Measurements from ENCODE around the gene HCRTR1. TPM values are rescaled to one million over a fixed set of nuclear protein-coding genes. Genes with fewer than 3 reads are reported as not detected.
A peak's percentile ranks its signal among the peaks of the same experiment; 100 is the strongest.

Gene HCRTR1
- total RNA-seq, 1 experiment from 2014 or later: not detected

DNA sequence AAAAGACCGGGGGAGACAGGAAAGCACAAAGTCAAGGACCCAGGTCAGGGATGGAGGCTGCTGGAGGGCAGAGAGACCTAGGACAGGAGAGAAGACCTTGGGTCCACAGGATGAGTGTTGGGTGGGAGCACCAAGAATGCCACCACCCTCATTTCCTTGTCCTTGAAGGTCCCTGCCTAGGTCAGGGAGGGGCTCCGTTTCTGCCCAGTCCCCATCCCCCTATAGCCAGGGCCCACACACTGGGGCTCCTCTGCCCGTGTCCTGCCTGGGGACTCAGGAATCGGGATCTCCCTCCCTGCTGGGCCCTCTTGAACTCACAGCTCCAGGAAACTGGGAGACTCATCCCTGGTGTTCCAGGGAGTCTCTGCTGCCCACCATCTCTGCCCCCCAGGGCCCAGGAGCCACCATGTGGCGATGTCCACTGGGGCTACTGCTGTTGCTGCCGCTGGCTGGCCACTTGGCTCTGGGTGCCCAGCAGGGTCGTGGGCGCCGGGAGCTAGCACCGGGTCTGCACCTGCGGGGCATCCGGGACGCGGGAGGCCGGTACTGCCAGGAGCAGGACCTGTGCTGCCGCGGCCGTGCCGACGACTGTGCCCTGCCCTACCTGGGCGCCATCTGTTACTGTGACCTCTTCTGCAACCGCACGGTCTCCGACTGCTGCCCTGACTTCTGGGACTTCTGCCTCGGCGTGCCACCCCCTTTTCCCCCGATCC, 40.6 kb upstream of the HCRTR1 start:
- Histone ChIP-seq H3K79me2 (ENCODE audit: low read depth) (peaks cover 68% of the 10 kb centered on the region), H3K9me2 (ENCODE audit: insufficient read depth) (no peaks in the 10 kb centered on the region), H3K36me3 (ENCODE audit: low read depth) (peaks cover 36% of the 10 kb centered on the region), H3K27me3 (ENCODE audit: insufficient read depth, low read depth) (no peaks in the 10 kb centered on the region), H3F3A (ENCODE audit: insufficient read depth, low read depth) (peaks cover 81% of the 10 kb centered on the region), H4K20me1 (ENCODE audit: insufficient read depth) (peaks cover 18% of the 10 kb centered on the region), H2AFZ (no peak overlapping the region), H3K9me3 (ENCODE audit: insufficient read depth, low read depth) (no peaks in the 10 kb centered on the region), H3K4me3 (peak overlapping the region; percentile 70), H3K4me2 (peak overlapping the region; percentile 90), H3K4me1 (replicated peaks; ENCODE audit: insufficient read depth) (peaks cover 72% of the 10 kb centered on the region), H3K27ac (peak overlapping the region; percentile 91)
- no TSS peak for BruUV-seq (replicated peaks)
- POLR2A ChIA-PET (ENCODE audit: unreplicated experiment): no interaction called here
- CTCF ChIA-PET: no interaction called here
- DNase-seq: no peak
- TF ChIP-seq, protein P1, sequence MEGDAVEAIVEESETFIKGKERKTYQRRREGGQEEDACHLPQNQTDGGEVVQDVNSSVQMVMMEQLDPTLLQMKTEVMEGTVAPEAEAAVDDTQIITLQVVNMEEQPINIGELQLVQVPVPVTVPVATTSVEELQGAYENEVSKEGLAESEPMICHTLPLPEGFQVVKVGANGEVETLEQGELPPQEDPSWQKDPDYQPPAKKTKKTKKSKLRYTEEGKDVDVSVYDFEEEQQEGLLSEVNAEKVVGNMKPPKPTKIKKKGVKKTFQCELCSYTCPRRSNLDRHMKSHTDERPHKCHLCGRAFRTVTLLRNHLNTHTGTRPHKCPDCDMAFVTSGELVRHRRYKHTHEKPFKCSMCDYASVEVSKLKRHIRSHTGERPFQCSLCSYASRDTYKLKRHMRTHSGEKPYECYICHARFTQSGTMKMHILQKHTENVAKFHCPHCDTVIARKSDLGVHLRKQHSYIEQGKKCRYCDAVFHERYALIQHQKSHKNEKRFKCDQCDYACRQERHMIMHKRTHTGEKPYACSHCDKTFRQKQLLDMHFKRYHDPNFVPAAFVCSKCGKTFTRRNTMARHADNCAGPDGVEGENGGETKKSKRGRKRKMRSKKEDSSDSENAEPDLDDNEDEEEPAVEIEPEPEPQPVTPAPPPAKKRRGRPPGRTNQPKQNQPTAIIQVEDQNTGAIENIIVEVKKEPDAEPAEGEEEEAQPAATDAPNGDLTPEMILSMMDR (conservative IDR thresholded peaks at IDR 0.05): no peak
- TF ChIP-seq EZH2 (IDR thresholded peaks at IDR 0.05; ENCODE audit: low read depth): no peak
- intact Hi-C loops (cut with micrococcal nuclease; ENCODE audit: unreplicated experiment): loop anchor here (1.0 to 10.0 kb wide), 3 partner anchors 7 to 358 kb away; partner anchors contain the start of gene PTP4A2

DNA sequence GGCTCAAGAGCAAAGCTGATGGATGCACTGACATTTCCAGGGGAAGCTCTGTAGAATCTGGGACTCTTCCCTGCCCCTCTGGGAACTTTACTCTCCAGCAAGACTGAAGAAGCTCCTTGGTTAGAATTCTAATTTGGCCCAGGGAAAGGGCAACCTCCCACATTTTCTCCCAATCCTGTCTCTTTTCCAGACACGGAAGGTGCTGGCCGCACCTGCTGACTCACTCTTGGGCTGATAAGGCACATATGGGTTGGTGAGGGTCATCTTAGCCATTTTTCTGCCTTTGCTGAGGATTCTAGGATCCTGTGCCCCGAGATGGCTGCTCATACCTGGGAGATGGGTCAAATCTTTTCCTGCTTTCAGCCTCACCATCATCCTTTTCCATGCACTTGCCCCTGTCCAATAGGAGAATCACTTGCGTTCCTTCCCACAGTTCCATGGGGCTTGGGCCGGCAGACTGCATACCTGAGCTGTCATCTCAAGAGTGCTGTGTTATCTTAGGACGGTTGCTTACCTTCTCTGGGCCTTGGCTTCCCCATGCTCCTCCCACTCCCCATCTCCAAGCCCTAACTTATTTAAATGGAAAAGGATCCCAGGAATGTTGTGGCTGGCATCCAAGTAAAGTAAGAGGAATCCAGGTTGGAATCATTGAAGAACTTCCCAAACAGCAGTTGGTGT, 39.8 kb upstream of the HCRTR1 start:
- intact Hi-C loops (cut with micrococcal nuclease; ENCODE audit: unreplicated experiment): loop anchor here (5.0 to 10.0 kb wide), 2 partner anchors 70 to 357 kb away; partner anchors contain the start of gene PTP4A2
- no peaks in the 10 kb centered on the region for H3K27me3 ChIP-seq (ENCODE audit: insufficient read depth, low read depth)
- H3K27ac ChIP-seq: peak overlapping the region; percentile 91
- no peaks in the 10 kb centered on the region for H3K9me3 ChIP-seq (ENCODE audit: insufficient read depth, low read depth)
- TF ChIP-seq EZH2 (IDR thresholded peaks at IDR 0.05; ENCODE audit: low read depth): no peak
- peaks cover 72% of the 10 kb centered on the region for H3K4me1 ChIP-seq (replicated peaks; ENCODE audit: insufficient read depth)
- peak; percentile 41 to 71 for DNase-seq
- peaks cover 42% of the 10 kb centered on the region for H3K36me3 ChIP-seq (ENCODE audit: low read depth)
- H2AFZ ChIP-seq: no peak overlapping the region
- H3K9me2 ChIP-seq (ENCODE audit: insufficient read depth): no peaks in the 10 kb centered on the region
- H3K4me2 ChIP-seq: peak overlapping the region; percentile 90
- H3K4me3 ChIP-seq: peak overlapping the region; percentile 70
- H4K20me1 ChIP-seq (ENCODE audit: insufficient read depth): peaks cover 23% of the 10 kb centered on the region
- H3F3A ChIP-seq (ENCODE audit: insufficient read depth, low read depth): peaks cover 85% of the 10 kb centered on the region
- CTCF ChIA-PET: no interaction called here
- H3K79me2 ChIP-seq (ENCODE audit: low read depth): peaks cover 71% of the 10 kb centered on the region
- BruUV-seq (replicated peaks): TSS peak; percentile 37
- POLR2A ChIA-PET (ENCODE audit: unreplicated experiment): no interaction called here

DNA sequence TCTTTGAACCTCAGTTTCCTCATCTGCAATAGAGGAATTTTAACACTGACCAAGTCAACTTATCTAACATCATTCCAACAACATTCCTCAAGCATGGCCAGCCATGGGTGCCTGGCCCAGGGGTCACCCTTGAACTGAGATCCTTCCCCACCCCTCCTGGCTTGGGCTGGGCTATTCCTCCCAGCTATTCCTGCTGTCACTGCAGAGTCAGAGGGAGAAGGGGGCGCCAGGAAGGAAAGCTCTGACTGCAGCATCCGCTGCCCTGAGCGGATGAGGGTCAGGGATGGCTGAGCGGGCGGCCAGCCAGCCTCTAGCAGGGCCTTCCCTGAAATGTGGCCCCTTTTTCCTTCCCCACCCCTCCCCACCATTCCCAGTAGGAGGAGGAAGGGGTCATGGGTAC, 38.1 kb upstream of the HCRTR1 start:
- DNase-seq: no peak
- Histone ChIP-seq H2AFZ (no peak overlapping the region), H3K9me3 (ENCODE audit: insufficient read depth, low read depth) (no peaks in the 10 kb centered on the region), H3K4me1 (replicated peaks; ENCODE audit: insufficient read depth) (peaks cover 73% of the 10 kb centered on the region), H3K4me3 (peak overlapping the region; percentile 70), H4K20me1 (ENCODE audit: insufficient read depth) (peaks cover 23% of the 10 kb centered on the region), H3K27ac (peak overlapping the region; percentile 21), H3K79me2 (ENCODE audit: low read depth) (peaks cover 75% of the 10 kb centered on the region), H3K4me2 (peak overlapping the region; percentile 90), H3K9me2 (ENCODE audit: insufficient read depth) (no peaks in the 10 kb centered on the region), H3F3A (ENCODE audit: insufficient read depth, low read depth) (peaks cover 84% of the 10 kb centered on the region), H3K27me3 (ENCODE audit: insufficient read depth, low read depth) (no peaks in the 10 kb centered on the region), H3K36me3 (ENCODE audit: low read depth) (peaks cover 54% of the 10 kb centered on the region)
- ChIA-PET POLR2A (ENCODE audit: unreplicated experiment) (interaction anchor here (0.7 kb wide), 1 partner anchor 97 kb away, joined by 5 read pairs; no protein-coding TSS in a partner anchor), CTCF (no interaction called here)
- no TSS peak for BruUV-seq (replicated peaks)
- TF ChIP-seq, protein P1 (conservative IDR thresholded peaks at IDR 0.05): no peak
- no peak for TF ChIP-seq EZH2 (IDR thresholded peaks at IDR 0.05; ENCODE audit: low read depth)
- intact Hi-C loops (cut with micrococcal nuclease; ENCODE audit: unreplicated experiment): loop anchor here (5.0 to 10.0 kb wide), 2 partner anchors 68 to 355 kb away; partner anchors contain the start of gene PTP4A2
